A172 (cell line): ENCODE measurements around the gene PCCB. TPM values are rescaled to one million over a fixed set of nuclear protein-coding genes. Genes with fewer than 3 reads are reported as not detected.
A peak's percentile ranks its signal among the peaks of the same experiment; 100 is the strongest.
"Not testable (repeated sequence)": the region's sequence is repeated elsewhere in the genome, so short reads cannot be mapped to it uniquely, and the experiment has no call there.

Experiments
- DNase-seq: peaks from one replicate; pipeline ENCODE4 v3.0.0-alpha.2; 2015; ENCODE audit warnings: low spot score
- total RNA-seq: library from RNA; depleted of rRNA; stranded (reverse); fragments of >200 nt; shearing (Covaris generic); gene quantifications from 2 replicates; pipeline ENCODE4 v1.2.3, GENCODE V29; 2014

Gene PCCB
- total RNA-seq, 1 experiment from 2014 or later = 58.5 TPM

DNA sequence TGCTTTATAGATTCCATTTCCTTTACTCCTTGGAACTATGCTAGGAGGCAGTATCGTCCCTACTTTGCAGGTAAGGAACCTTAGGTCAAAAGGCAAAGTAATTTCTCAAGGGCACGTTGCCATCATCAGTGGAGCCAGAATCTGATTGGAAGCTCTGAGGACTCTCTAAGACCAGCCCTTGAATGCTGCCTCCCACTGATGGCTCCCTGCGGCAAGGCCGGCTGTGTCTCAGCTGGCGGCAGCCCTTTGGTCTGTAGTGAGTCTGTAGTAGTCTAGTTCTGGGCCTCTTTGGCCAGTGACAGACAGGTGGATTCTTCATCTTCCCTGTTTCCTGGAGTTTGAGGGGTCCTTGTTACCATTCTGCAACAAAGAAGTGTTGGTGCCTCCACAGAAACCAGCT lies 76.2 kb downstream of the PCCB start:
- DNase-seq = no peak

DNA sequence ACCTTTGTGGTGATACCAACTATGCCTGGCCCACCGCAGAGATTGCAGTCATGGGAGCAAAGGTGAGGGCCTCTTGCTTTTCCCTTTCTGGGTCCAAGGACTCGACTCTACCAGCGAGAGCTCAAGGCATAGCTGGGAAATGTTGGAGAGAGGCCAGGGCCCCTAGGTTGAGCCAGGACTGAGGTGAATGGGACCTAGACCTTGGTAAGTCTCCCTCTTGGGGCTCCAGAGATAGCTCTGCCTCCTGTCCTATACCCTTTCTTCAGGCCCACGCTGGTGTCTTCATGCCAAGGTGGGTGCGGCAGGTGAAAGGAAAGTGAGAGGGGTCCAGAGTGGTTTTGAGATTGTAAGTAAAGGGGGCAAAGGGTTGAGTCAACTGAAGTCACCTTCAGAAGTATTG lies 77.5 kb downstream of the PCCB start:
- no peak for DNase-seq

- no peak for DNase-seq
These were observed 79.5 kb downstream of the PCCB start for GRCh38 chr3:136329593-136329992.

DNA sequence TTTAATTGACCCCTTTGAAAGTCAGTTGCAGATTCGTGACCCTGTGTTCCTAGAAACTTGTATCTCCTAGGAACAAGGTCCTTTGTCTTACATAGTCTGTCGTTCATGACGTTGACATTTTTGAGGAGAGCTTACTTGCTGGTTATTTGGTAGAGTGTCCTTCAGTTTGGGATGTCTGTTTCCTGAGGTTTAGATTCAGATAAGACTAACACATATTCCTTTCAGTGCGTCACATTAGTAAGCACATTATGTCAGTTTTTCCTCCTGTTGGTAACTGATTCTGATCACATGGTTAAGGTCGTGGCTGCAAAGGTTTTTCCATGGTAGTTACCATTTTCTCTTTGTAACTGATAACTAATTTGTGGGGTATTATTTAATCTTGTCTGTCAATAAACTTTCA lies 80.8 kb downstream of the PCCB start:
- no peak for DNase-seq

DNA sequence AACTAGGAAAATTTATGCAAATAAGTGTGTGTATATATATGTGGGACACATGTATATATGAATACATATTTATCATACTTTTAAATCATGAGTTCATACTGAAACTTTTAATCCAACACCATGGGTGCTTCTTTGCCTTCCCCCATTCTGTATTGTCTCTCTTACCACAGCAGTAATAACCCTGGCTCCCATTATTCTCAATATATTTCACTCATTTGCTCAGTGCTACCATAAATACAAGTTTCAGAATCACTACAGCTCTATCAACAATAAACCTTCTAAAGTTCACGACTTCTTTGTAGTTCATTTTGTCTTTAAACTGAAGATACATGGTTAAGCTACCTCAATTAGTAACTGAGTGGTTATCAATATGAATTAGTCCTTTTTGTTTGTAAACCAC lies 82.2 kb downstream of the PCCB start:
- DNase-seq = no peak

- DNase-seq = no peak
These were observed 82.6 kb downstream of the PCCB start for GRCh38 chr3:136332776-136333175.

DNA sequence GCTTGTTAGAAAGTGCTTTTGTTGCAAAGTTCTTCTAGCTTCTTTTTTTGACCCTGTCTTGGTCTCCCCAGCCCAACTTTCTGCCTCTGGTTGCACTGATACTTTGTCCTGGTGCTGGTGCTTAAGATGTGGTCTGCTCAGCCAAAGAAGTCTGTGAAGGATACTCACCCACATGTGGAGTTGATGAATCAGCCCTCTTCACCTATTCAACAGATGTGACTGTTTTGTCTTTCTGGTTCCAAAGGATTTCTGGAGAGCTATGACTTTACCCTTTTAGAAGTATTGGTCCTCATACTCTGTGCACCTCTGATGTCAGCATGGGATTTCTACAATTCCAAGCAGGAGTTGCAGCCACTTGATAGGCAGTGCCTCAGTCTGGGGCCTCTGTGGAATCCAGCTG lies 84.1 kb downstream of the PCCB start:
- no peak for DNase-seq

GRCh38 chr3:136334726-136335125 lies 84.6 kb downstream of the PCCB start:
- not testable (repeated sequence) for DNase-seq

GRCh38 chr3:136336329-136337100 lies 86.4 kb downstream of the PCCB start:
- no peak for DNase-seq

DNA sequence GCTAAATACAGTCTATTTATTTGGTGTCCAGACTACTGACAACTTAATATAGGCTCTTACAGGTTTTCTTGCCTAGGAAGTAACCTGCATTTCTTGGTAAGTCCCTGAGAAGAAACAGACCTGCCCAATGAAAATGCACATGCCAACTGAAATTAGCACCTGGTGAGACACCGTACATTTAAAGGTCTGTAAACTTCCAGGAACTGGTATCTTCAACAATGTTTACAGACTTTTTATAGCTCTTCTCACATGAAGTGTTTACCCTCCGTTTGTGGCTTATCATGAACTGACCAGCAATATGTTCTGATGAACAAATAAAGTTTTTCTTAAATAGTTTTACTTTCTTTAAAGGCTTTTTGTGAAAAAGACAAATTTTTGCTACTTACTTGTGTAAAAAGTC lies 93.3 kb downstream of the PCCB start:
- no peak for DNase-seq

DNA sequence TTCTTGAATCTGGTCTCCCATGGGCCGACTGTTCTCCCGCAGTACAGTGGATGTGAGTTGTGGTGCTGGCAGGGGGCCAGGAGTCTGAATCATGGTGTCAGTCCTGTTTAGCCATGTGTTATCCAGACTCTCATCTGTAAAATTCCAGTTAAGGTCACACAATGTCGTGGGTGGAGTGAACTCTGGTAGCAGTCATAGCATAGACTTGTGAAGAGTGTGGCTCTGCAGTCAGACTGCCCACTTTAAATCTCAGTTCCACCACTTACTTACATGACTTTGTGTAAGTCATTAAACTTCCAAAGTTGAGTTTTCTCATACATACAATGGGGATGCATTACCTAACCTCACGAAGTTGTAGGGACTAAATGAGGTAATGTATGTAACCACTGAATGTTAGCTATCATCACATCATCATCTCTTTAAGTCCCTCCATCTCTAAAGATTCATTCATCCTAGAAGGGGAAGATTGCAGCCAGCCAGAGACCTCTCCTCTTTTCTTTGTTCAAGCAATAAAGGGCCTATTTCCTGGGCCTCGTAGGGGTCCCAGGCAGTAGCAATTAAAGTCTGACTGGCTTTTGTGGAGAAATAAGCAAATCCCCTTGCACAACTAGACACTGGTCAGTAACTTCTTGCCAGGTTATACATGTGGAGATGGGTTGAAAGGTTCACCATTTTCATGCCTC lies 93.9 kb downstream of the PCCB start:
- peak; percentile 77 for DNase-seq

DNA sequence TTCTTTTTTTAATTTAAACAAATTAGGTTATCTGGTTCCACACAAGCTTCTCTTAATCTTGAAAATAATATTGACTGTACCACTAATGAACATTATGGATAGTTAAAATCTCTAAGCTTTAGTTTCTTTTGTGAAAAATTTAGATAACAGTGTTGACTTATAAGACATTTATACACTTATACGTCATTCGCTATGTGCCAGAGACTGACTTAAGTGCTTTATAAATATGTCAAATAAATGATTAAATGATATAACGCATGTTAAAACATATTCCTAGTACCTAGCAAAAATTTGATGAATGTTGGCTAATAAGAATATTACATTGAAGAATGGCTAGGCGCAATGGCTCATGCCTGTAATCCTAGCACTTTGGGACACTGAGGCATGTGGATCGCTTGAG lies 96.3 kb downstream of the PCCB start:
- no peak for DNase-seq

DNA sequence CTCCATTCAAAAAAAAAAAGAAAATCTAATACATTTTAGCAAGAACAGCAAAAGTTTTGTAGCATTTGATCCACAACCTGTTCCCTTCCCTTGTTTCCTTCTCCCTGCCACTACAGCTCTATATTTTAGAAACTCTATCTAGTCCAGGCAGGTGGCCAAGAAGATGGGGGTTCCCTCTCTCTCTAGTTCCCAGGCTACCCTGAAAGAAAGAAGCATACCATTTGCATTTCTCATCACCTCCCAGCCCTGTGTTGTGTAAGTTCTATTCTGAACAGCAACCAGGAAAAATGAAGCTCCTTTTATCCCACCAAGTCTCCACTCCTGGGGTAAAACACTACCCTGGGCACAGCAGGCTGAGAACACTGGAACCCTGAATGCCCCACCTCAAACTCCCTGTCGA lies 100.0 kb downstream of the PCCB start:
- DNase-seq = peak; percentile 85

GRCh38 chr3:136350557-136350956 lies 100.4 kb downstream of the PCCB start:
- DNase-seq = peak; percentile 57

- DNase-seq = no peak
These were observed 101.2 kb downstream of the PCCB start for GRCh38 chr3:136351351-136351750.

DNA sequence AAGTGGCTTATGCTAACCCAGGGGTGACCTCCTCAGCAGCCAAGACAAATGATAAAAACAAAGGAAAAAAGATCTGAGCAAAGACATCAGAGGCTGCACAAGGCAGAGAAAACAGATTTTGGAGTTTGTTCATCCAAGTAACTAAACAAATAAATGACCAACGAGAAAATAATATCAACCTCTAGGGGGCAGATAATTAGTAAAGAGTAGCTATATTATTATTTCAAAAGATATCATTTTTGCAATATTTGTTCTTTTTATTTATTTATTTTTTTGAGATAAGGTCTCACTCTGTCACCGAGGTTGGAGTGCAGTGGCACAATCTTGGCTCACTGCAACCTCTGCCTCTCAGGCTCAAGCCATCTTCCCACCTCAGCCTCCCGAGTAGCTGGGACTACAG lies 101.8 kb downstream of the PCCB start:
- DNase-seq = no peak

DNA sequence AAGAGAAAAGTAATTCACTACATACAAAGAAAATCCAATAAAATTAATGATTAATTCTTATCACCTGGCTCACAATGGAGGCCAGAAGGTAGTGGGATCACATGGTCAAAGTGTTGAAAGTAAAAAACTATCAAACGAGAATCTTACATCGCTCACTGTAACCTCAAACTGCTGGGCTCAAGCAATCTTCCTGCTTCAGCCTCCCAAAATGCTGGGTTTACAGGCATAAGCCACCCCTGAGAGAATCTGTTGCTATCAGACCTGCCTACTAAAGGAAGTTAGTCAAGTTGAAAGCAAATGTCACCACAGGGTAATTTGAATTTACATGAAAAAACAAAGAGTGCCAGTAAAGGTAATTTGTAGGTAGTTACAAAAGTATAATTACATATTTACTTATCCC lies 103.3 kb downstream of the PCCB start:
- DNase-seq = no peak

DNA sequence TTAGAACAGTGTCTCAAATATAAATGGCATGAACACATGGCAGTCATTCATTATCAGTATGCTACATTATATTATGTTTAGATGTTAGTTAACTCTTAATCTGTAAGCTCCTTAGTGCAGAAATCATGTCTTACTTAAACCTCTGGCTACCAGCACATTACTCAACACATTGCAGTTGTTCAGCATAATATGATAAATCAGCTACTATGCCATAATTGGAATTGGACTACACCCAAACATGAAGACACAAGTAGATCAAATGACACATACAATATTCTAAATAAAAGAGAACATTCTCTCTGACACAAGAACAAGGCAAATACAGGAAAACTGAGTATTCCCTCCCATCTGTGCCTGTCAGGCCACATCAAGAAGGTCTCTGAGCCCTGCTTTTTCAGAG lies 116.1 kb downstream of the PCCB start:
- DNase-seq = no peak

DNA sequence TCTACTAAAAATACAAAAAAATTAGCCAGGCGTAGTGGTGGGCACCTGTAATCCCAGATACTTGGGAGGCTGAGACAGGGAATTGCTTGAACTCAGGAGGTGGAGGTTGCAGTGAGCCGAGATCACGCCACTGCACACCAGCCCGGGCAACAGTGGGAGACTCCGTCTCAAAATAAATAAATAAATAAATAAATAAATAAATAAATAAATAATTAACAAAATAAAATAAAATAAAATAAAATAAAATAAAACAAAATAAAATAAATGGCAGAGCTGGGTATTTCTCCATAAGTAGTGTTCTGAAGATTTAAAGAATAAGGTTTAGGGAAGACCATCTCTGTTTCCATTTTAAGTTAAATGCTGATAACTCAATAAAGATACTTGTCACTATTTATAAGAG lies 125.7 kb downstream of the PCCB start:
- not testable (repeated sequence) for DNase-seq

DNA sequence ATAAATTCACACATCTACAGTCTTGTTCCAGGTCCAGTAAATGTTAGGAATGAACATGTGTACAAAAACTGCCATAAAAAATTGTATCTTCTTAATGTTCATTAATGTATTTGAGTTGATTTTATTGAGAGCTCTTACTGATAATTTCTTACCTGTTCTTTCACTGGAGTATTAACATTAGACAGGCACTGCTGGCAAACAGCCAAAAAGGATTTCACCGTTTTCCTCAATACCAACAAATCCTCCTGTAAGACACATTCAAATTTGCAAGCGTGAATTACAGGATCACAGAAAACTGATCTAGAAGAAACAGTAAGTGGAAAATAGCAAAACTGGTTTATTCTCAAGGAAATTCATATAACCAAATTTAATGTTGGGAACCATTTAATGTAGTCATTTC lies 127.4 kb downstream of the PCCB start:
- no peak for DNase-seq

DNA sequence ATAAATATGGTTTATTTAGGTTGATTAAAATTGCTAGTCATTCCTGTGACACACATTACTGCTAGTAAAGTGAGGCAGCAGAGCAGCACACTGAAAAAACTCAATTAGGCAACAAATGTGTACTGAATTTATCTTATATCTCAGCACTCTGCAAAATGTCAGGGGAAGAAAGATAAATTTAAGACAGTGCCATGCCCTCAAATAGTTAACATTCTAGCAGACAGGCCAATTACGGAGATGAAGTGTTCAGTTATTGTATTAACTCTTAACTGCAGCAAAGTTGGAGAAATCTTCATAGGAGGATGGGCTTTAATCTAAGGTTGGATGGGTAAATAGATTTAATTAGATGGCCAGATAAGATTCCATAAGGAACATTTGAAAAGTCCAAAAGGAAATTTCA lies 127.9 kb downstream of the PCCB start:
- no peak for DNase-seq
